Adrenal gland (tissue), 12 donors: ENCODE measurements around the gene GRIA4. TPM values are rescaled to one million over a fixed set of nuclear protein-coding genes. Genes with fewer than 3 reads are reported as not detected.

Experiments
- DNase-seq, 7 donors: peaks; one replicate each; pipeline ENCODE4 v3.0.0-alpha.2; 2019 to 2020
- H3K27ac ChIP-seq, 5 donors: fragments of 200-600 bp; sonication (generic) in 4 of 5; 1 replicate in 3 of 5; 2 replicates in 2 of 5; pipeline versions ENCODE4 v1.5.1 to v1.8.0; 2016 to 2020; ENCODE audit warnings: mild to moderate bottlenecking in 1 of 5
- H3K27me3 ChIP-seq: fragments of 200-600 bp; 2 replicates; pipeline ENCODE4 v1.8.0; 2021
- H3K36me3 ChIP-seq, 2 donors: fragments of 200-600 bp; replicated peaks in 1 of 2; 1 replicate in 1 of 2; 2 replicates in 1 of 2; pipeline versions ENCODE4 v1.5.1 to v1.8.0; 2018 to 2022
- H3K4me1 ChIP-seq, 2 donors: fragments of 200-600 bp; replicated peaks in 1 of 2; 1 replicate in 1 of 2; 2 replicates in 1 of 2; pipeline versions ENCODE4 v1.5.1 to v1.8.0; 2018 to 2021
- H3K4me3 ChIP-seq, 4 donors: fragments of 200-600 bp; sonication (generic) in 3 of 4; one replicate each; pipeline ENCODE4 v1.5.1; 2016 to 2018
- H3K9me3 ChIP-seq, 3 donors: fragments of 200-600 bp; sonication (generic) in 1 of 3; replicated peaks in 1 of 3; 1 replicate in 2 of 3; 2 replicates in 1 of 3; pipeline versions ENCODE4 v1.5.1 to v1.8.0; 2016 to 2021
- CTCF ChIP-seq, 6 experiments: fragments of 450-650 bp in 4 of 6; fragments of 200-600 bp in 2 of 6; sonication (generic) in 1 of 6; IDR thresholded peaks; 1 replicate in 5 of 6; 2 replicates in 1 of 6; pipeline versions ENCODE4 v1.5.1 to v1.8.0; 2016 to 2021; ENCODE audit warnings: antibody characterized with exemption in 6 of 6, mild to moderate bottlenecking in 2 of 6, moderate library complexity in 1 of 6
- POLR2A ChIP-seq, 2 donors: fragments of 450-650 bp; IDR thresholded peaks; one replicate each; pipeline ENCODE4 v1.6.1; 2017; ENCODE audit warnings: antibody characterized with exemption in 2 of 2, mild to moderate bottlenecking in 2 of 2, moderate library complexity in 1 of 2
- WGBS, 4 donors: extraction: QIAGEN DNeasy Blood & Tissue Kit in 2 of 4; methylation state at CpG; one replicate each; pipeline versions ENCODE4 v1.1.5 to v1.1.7; 2013 to 2017; 5-methylcytosine and 5-hydroxymethylcytosine counted together
- intact Hi-C, 2 donors: fragments of 100-400 bp; cut with DNase I; formaldehyde crosslinking; loops; one replicate each; pipeline versions ENCODE4 v1.14.1 to v1.15.0; 2022 to 2023
- polyA plus RNA-seq, 3 donors: library from polyadenylated mRNA; stranded (reverse); fragments of 200-250 nt in 2 of 3; fragments of 350-450 nt in 1 of 3; fragmentation: Illumina TruSeq in 1 of 3; extraction: RNeasy Lipid Tissue Mini Kit (QIAGEN cat#74804) in 1 of 3; gene quantifications; one replicate each; pipeline ENCODE4 v1.2.3, GENCODE V29; 2013 to 2014
- total RNA-seq, 9 donors: library from RNA; depleted of rRNA in 4 of 9; stranded (reverse); fragments of >200 nt in 4 of 9; fragments of 120-200 nt in 1 of 9; fragmentation: NEBNext Ultra II Directional in 1 of 9; extraction: Animal tissue kit (Norgen Biotek cat#: 25700) in 1 of 9; gene quantifications; one replicate each; pipeline versions ENCODE4 v1.1.0 to v1.2.4, GENCODE V29; 2013 to 2023
- donor health status: healthy with polysubstance abuse.
- donor health status: Bipolar disorder and iron deficiency.
- donor health status: DM: yes; HTN: yes; CAD: no.
- donor health status: DM: no; HTN: no; CAD: no.
- donor health status: DM: no; HTN: no; CAD: no.
- donor health status: DM: yes; HTN: yes; CAD: no.

The GRIA4 gene
- total and polyA plus RNA-seq, 12 donors: 0.16 to 6.2 (median 2.0) TPM; not detected in 3

- Histone ChIP-seq H3K4me3 (no peak overlapping the region), H3K27me3 (no peaks in the 10 kb centered on the region), H3K4me1 (no peaks in the 10 kb centered on the region), H3K27ac (no peak overlapping the region), H3K9me3 (no peaks in the 10 kb centered on the region), H3K36me3 (no peaks in the 10 kb centered on the region)
- intact Hi-C loops: no loop called here
- TF ChIP-seq CTCF (IDR thresholded peaks at IDR 0.05) (no peak), POLR2A (IDR thresholded peaks at IDR 0.05) (no peak)
- no peak for DNase-seq
- WGBS, 4 donors: 20 to 49% (median 38%) methylated on average over 2 of the region's 2 CpGs
Measured at GRCh38 chr11:105636496-105636895, 26.6 kb downstream of the GRIA4 start.

DNA sequence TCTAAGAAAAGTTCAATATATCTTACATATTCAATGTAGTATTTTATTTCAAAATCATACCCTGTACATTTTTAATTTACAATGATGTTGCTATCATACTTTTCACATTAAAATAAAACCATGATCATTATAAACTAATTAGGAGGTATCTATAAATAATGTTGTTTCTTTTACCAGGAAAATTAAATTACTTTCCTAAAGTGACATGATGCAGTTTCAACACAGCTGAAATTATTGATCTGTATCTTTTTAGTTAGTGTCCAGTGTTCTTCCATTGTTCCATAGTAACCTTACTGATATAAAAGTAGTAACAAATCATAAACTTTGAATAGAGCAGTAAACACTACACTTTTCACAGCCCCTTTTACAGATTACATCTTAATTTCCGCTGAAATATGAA lies 29.7 kb downstream of the GRIA4 start:
- intact Hi-C loops: no loop called here
- no peaks in the 10 kb centered on the region for H3K9me3 ChIP-seq

DNA sequence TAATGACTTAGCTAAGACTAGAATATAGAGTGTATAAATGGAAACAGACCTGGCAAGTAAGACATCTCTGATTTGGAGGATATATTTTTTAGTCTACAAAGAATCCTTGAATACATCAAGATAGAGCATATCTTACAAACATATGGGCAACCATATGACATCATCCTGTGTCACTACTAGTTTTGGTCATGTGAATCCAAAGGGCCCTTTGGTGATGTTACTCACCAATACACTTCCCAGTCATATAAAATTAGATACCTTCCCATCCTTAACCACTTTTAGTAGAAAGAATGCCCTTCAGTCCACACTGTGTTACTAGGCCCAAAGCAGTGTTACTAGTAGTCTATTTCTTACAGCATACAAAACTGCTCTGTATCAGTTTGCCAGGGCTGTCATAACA lies 31.6 kb downstream of the GRIA4 start:
- Histone ChIP-seq H3K36me3 (no peaks in the 10 kb centered on the region), H3K27ac (no peak overlapping the region), H3K4me3 (no peak overlapping the region), H3K9me3 (no peaks in the 10 kb centered on the region), H3K4me1 (no peaks in the 10 kb centered on the region), H3K27me3 (no peaks in the 10 kb centered on the region)
- TF ChIP-seq POLR2A (IDR thresholded peaks at IDR 0.05) (no peak), CTCF (IDR thresholded peaks at IDR 0.05) (no peak)
- no peak for DNase-seq
- intact Hi-C loops: no loop called here

More for the DNA sequence above, 29.7 kb downstream of the GRIA4 start:
- H3K27ac ChIP-seq: no peak overlapping the region
- H3K4me1 ChIP-seq: no peaks in the 10 kb centered on the region
- H3K36me3 ChIP-seq: no peaks in the 10 kb centered on the region
- TF ChIP-seq CTCF (IDR thresholded peaks at IDR 0.05) (no peak), POLR2A (IDR thresholded peaks at IDR 0.05) (no peak)
- no peak overlapping the region for H3K4me3 ChIP-seq
- DNase-seq: no peak
- H3K27me3 ChIP-seq: no peaks in the 10 kb centered on the region
- 78 to 87% (median 82%) methylated on average over 1 of the region's 1 CpG for WGBS, 4 donors

GRCh38 chr11:105642870-105643269 lies 33.0 kb downstream of the GRIA4 start:
- intact Hi-C loops: no loop called here
- H3K27ac ChIP-seq: no peak overlapping the region
- H3K4me1 ChIP-seq: no peaks in the 10 kb centered on the region
- no peaks in the 10 kb centered on the region for H3K36me3 ChIP-seq
- H3K9me3 ChIP-seq: no peaks in the 10 kb centered on the region
- H3K4me3 ChIP-seq: no peak overlapping the region
- no peak for TF ChIP-seq POLR2A (IDR thresholded peaks at IDR 0.05)
- no peak for TF ChIP-seq CTCF (IDR thresholded peaks at IDR 0.05)
- H3K27me3 ChIP-seq: no peaks in the 10 kb centered on the region
- no peak for DNase-seq
